ENCODE results near the gene KLHL17. TPM values are rescaled to one million over a fixed set of nuclear protein-coding genes. Genes with fewer than 3 reads are reported as not detected.

KLHL17 gene
- total and polyA plus RNA-seq, 9 of the 15 experiments (the other 6 are each of a cell fraction or from before 2014, with no cell fraction given), result 0.14 to 84.8 (median 13.0) TPM

GRCh38 chr1:966704-967300, 6.4 kb downstream of the KLHL17 start (continued):
- TF ChIP-seq ZNF740 (CRISPR knock-in tag; IDR thresholded peaks at IDR 0.05), result peak; percentile 75
- no peak for TF ChIP-seq ZNF740 (tag; IDR thresholded peaks at IDR 0.05)
- peak; percentile 58; the same call in 1 of the 2 replicates for TF ChIP-seq RB1 (IDR thresholded peaks at IDR 0.05; ENCODE audit: low read depth)
- no peak for TF ChIP-seq TAF7 (tag; IDR thresholded peaks at IDR 0.05)
- TF ChIP-seq ARID4B (CRISPR knock-in tag; IDR thresholded peaks at IDR 0.05), result peak; percentile 73
- TF ChIP-seq RUNX1 (IDR thresholded peaks at IDR 0.05; ENCODE audit: low read depth), result no peak
- peak; percentile 26; the same call in 1 of the 2 replicates for TF ChIP-seq HNRNPL (IDR thresholded peaks at IDR 0.05; ENCODE audit: low read depth, low read length)
- peak; percentile 63 to 71; a peak in 3 of 4 replicates for TF ChIP-seq NRF1 (conservative IDR thresholded peaks at IDR 0.05 in 1 of 2, IDR thresholded peaks at IDR 0.05 in 1 of 2)
- 0 out of 2 replicates have a peak, but pooled peaks have one; percentile 67 for TF ChIP-seq NKRF (IDR thresholded peaks at IDR 0.05; ENCODE audit: borderline replicate concordance)
- TF ChIP-seq CREM (IDR thresholded peaks at IDR 0.05; ENCODE audit: low read depth), result peak; percentile 39
- TF ChIP-seq L3MBTL2 (IDR thresholded peaks at IDR 0.05), result peak; percentile 87
- peak; percentile 69; the same call in 1 of the 2 replicates for TF ChIP-seq ZBTB9 (CRISPR knock-in tag; IDR thresholded peaks at IDR 0.05)
- peak in 1 of 2 experiments; percentile 6; a peak in 1 of 4 replicates for TF ChIP-seq RAD21 (CRISPR knock-in tag; conservative IDR thresholded peaks at IDR 0.05 in 1 of 2, IDR thresholded peaks at IDR 0.05 in 1 of 2)
- peak; percentile 58 for TF ChIP-seq RBBP5 (IDR thresholded peaks at IDR 0.05; ENCODE audit: borderline replicate concordance, insufficient read depth, low read length, poor library complexity, severe bottlenecking)
- peak; percentile 15 for TF ChIP-seq ARID1B (IDR thresholded peaks at IDR 0.05)
- no peak for TF ChIP-seq U2AF2 (optimal IDR thresholded peaks at IDR 0.05; ENCODE audit: low read depth, low read length)
- TF ChIP-seq JUN (IDR thresholded peaks at IDR 0.05; ENCODE audit: borderline replicate concordance, low read depth, low read length), result 0 out of 2 replicates have a peak, but pooled peaks have one; percentile 16
- TF ChIP-seq JUN (CRISPR knock-in tag; IDR thresholded peaks at IDR 0.05; ENCODE audit: borderline replicate concordance), result no peak
- TF ChIP-seq ESRRA (IDR thresholded peaks at IDR 0.05; ENCODE audit: borderline replicate concordance, low read depth), result peak; percentile 42; the same call in 1 of the 2 replicates
